Thymus (tissue), 11 donors: Measurements from ENCODE around the gene HLA-DPA1. TPM values are rescaled to one million over a fixed set of nuclear protein-coding genes. Genes with fewer than 3 reads are reported as not detected.
"Not testable (repeated sequence)": the region's sequence is repeated elsewhere in the genome, so short reads cannot be mapped to it uniquely, and the experiment has no call there.

Experiments used
- DNase-seq, 9 donors: peaks; one replicate each; pipeline ENCODE4 v3.0.0-alpha.2; 2013; ENCODE audit warnings: low spot score in 9 of 9, low read depth in 6 of 9, missing footprints in 1 of 9
- H3K27ac ChIP-seq, 2 donors: one replicate each; pipeline ENCODE4 v1.5.1; 2013; ENCODE audit warnings: control low read depth in 1 of 2, low read depth in 1 of 2, low read length in 1 of 2, mild to moderate bottlenecking in 1 of 2, moderate library complexity in 1 of 2
- H3K27me3 ChIP-seq, 2 donors: one replicate each; pipeline ENCODE4 v1.5.1; 2013; ENCODE audit warnings: low read length in 1 of 2; ENCODE audit not compliant: control insufficient read depth in 2 of 2, insufficient read depth in 1 of 2
- H3K36me3 ChIP-seq, 2 donors: one replicate each; pipeline ENCODE4 v1.5.1; 2013; ENCODE audit warnings: low read length in 1 of 2, mild to moderate bottlenecking in 1 of 2, moderate library complexity in 1 of 2; ENCODE audit not compliant: control insufficient read depth in 2 of 2, insufficient read depth in 2 of 2
- H3K4me1 ChIP-seq, 2 donors: one replicate each; pipeline ENCODE4 v1.5.1; 2013; ENCODE audit warnings: low read length in 2 of 2; ENCODE audit not compliant: control insufficient read depth in 2 of 2, insufficient read depth in 2 of 2
- H3K4me3 ChIP-seq, 2 donors: one replicate each; pipeline ENCODE4 v1.5.1; 2013; ENCODE audit warnings: low read length in 2 of 2, control low read depth in 1 of 2, mild to moderate bottlenecking in 1 of 2
- H3K9me3 ChIP-seq, 2 donors: one replicate each; pipeline ENCODE4 v1.5.1; 2013; ENCODE audit warnings: low read length in 1 of 2, mild to moderate bottlenecking in 1 of 2; ENCODE audit not compliant: control insufficient read depth in 2 of 2, insufficient read depth in 1 of 2
- WGBS: extraction: QIAGEN DNeasy Blood & Tissue Kit; methylation state at CpG from one replicate; pipeline ENCODE4 v1.1.7; 2013; 5-methylcytosine and 5-hydroxymethylcytosine counted together
- polyA plus RNA-seq: library from polyadenylated mRNA; stranded (reverse); fragments of 200-250 nt; gene quantifications from one replicate; pipeline ENCODE4 v1.2.3, GENCODE V29; 2013
- total RNA-seq: library from RNA; stranded (reverse); fragments of 120-200 nt; gene quantifications from one replicate; pipeline ENCODE4 v1.2.4, GENCODE V29; 2013
- donor health status: healthy.

HLA-DPA1 gene
- total and polyA plus RNA-seq, 2 donors: 332 to 700 TPM

DNA sequence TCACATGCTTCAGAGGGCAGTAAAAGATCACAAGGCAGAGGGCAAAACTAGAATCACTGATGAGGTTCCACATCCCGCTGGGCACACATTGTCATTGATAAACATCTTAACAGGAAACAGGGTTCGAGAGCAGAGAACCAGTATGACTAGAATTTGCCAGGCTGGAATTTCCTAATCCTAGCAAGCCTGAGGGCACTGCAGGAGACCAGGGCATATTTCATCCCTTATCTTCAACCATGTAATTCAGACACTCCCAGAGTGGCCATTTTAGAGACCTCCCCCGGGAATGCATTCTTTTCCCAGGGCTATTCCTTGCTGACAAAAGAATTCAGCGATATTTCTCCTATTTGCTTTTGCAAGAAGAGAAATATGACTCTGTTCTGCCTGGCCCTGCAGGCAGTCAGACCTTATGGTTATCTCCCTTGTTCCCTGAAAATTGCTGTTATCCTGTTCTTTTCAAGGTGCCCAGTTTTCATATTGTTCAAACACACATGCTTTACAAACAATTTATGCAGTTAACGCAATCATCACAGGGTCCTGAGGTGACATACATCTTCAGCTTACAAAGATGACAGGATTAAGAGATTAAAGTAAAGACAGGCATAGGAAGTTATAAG is 27.8 kb upstream of the HLA-DPA1 start:
- not testable (repeated sequence) for H3K36me3 ChIP-seq, H3K27ac ChIP-seq, H3K4me1 ChIP-seq, H3K27me3 ChIP-seq, DNase-seq, H3K9me3 ChIP-seq, H3K4me3 ChIP-seq
- WGBS: 67% methylated on average over 5 of the region's 5 CpGs

DNA sequence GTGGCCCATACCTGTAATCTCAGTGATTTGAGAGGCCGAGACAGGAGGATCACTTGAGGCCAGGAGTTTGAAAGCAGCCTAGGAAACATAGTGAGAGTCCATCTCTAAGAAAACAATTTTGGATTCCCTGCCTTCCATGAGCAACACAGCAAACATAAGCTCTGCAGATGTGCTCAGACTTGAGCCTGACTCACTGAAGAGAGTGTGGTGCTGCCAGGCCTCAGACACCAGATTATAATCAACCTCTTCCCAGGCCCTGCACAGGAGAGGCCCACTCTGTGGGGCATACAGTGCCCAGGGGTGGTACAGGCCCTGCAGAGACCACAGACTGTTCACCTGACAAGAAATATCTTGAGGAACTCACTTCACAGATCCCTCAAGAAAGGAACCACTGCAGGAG is 22.2 kb upstream of the HLA-DPA1 start:
- Histone ChIP-seq H3K9me3 (no peaks in the 10 kb centered on the region), H3K27ac (no peak overlapping the region), H3K4me3 (no peak overlapping the region), H3K27me3 (no peaks in the 10 kb centered on the region), H3K4me1 (no peaks in the 10 kb centered on the region), H3K36me3 (no peaks in the 10 kb centered on the region)
- WGBS: 100% methylated on average over 1 of the region's 1 CpG
- DNase-seq: no peak

GRCh38 chr6:33093855-33094254 is 20.4 kb upstream of the HLA-DPA1 start:
- H3K36me3 ChIP-seq: no peaks in the 10 kb centered on the region
- no peak overlapping the region for H3K4me3 ChIP-seq
- H3K9me3 ChIP-seq: no peaks in the 10 kb centered on the region
- 93% methylated on average over 3 of the region's 3 CpGs for WGBS
- H3K27me3 ChIP-seq: no peaks in the 10 kb centered on the region
- no peaks in the 10 kb centered on the region for H3K4me1 ChIP-seq
- no peak overlapping the region for H3K27ac ChIP-seq
- no peak for DNase-seq

- Histone ChIP-seq H3K4me1 (no peaks in the 10 kb centered on the region), H3K36me3 (no peaks in the 10 kb centered on the region), H3K27me3 (no peaks in the 10 kb centered on the region), H3K9me3 (no peaks in the 10 kb centered on the region), H3K27ac (no peak overlapping the region), H3K4me3 (no peak overlapping the region)
- DNase-seq: no peak
- WGBS: 98% methylated on average over 3 of the region's 3 CpGs
Measured at GRCh38 chr6:33092385-33092784, 18.9 kb upstream of the HLA-DPA1 start.

DNA sequence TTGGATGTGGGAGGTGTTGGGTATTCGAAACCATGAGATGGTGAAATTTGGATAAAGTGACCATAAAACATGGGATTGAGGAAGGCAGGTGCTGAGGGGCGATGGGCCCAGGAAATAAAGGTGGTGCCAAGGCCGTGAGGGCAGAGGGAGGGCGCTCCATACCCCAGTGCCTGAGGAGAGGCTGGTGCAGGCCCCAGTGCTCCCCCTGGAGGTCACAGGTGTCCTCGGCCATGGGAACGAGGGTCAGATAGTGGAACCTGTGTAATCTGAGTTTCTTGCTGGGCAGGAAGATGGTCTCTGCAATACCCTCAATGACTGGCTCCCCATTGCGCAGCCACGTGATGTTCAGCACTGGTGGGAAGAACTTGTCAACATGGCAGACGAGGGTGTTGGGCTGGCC is 18.5 kb upstream of the HLA-DPA1 start:
- Histone ChIP-seq H3K4me3 (no peak overlapping the region), H3K27ac (no peak overlapping the region), H3K36me3 (no peaks in the 10 kb centered on the region), H3K27me3 (no peaks in the 10 kb centered on the region), H3K4me1 (no peaks in the 10 kb centered on the region), H3K9me3 (no peaks in the 10 kb centered on the region)
- peak in 3 of 9 donors; percentile 20 to 36 (median 32) for DNase-seq
- 58% methylated on average over 9 of the region's 9 CpGs for WGBS

DNA sequence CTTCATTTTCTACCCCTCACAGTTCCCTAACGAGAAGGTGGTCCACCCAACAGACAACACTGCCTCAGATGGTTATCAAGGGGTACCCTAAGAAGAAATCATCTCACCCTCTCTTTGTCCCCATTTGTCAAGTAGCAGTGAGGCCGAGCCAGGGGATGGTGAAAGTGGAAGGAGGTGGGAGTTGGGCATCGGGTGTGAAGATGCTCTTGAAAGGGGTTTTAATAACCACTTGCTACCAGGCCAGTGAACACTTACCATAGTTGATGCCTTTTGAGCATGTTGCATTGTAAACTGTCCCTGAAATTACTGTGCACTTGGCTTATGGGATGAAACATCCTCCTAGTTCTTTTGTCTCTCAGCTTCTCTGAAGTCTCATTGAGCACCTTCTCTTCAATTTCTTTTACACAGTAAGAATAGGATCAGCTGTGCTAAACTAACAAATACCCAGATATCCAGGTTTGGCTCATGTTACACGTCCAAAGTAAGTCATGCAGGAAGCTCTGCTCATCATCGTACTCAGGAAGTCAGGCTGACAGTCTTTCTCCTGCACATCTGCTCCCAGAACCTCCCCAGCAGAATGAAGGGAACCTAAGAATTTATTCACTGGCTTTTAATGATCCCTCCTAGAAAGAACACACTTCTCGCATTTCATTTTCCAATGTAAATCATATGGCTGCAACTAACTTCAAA is 15.6 kb upstream of the HLA-DPA1 start:
- no peaks in the 10 kb centered on the region for H3K4me1 ChIP-seq
- 68% methylated on average over 6 of the region's 6 CpGs for WGBS
- no peak overlapping the region for H3K4me3 ChIP-seq
- no peaks in the 10 kb centered on the region for H3K9me3 ChIP-seq
- no peaks in the 10 kb centered on the region for H3K27me3 ChIP-seq
- no peak overlapping the region for H3K27ac ChIP-seq
- no peaks in the 10 kb centered on the region for H3K36me3 ChIP-seq
- DNase-seq: no peak

GRCh38 chr6:33088258-33088930 is 14.9 kb upstream of the HLA-DPA1 start:
- H3K4me3 ChIP-seq: no peak overlapping the region
- H3K4me1 ChIP-seq: no peaks in the 10 kb centered on the region
- no peaks in the 10 kb centered on the region for H3K36me3 ChIP-seq
- H3K9me3 ChIP-seq: no peaks in the 10 kb centered on the region
- H3K27me3 ChIP-seq: no peaks in the 10 kb centered on the region
- WGBS: 96% methylated on average over 3 of the region's 3 CpGs
- no peak overlapping the region for H3K27ac ChIP-seq
- no peak for DNase-seq

DNA sequence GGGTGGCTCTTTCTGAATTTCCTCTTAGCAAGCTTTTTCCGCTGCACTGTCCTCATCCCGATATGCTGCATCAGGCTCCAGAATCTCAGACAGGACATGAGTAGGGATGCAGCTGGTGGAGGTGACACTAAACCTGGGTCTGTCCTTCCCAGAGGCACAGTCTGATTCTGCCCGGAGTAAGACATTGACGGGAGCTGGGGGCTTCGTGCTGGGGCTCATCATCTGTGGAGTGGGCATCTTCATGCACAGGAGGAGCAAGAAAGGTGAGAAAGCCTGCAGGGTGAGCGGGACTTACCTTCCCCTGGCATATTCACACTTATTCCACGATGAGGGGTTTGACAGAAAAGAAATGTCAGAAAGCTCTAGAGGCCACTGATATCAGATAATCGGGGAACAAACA is 12.2 kb upstream of the HLA-DPA1 start:
- no peaks in the 10 kb centered on the region for H3K4me1 ChIP-seq
- WGBS: 61% methylated on average over 8 of the region's 8 CpGs
- H3K27ac ChIP-seq: no peak overlapping the region
- no peak for DNase-seq
- no peak overlapping the region for H3K4me3 ChIP-seq
- no peaks in the 10 kb centered on the region for H3K9me3 ChIP-seq
- H3K36me3 ChIP-seq: no peaks in the 10 kb centered on the region
- peaks cover 0 to 13% of the 10 kb centered on the region in 2 donors for H3K27me3 ChIP-seq

- 0% methylated on average over 2 of the region's 2 CpGs for WGBS
- Histone ChIP-seq H3K36me3 (no peaks in the 10 kb centered on the region), H3K9me3 (no peaks in the 10 kb centered on the region), H3K27me3 (peaks cover 0 to 27% of the 10 kb centered on the region in 2 donors), H3K27ac (no peak overlapping the region), H3K4me3 (no peak overlapping the region), H3K4me1 (no peaks in the 10 kb centered on the region)
- peak in 1 of 9 donors; percentile 29 for DNase-seq
Measured at GRCh38 chr6:33082702-33083101, 9.3 kb upstream of the HLA-DPA1 start.
